Gastroesophageal sphincter (tissue), 4 donors: ENCODE results near the gene SSTR3. TPM values are rescaled to one million over a fixed set of nuclear protein-coding genes. Genes with fewer than 3 reads are reported as not detected.

Experiments used
- ATAC-seq: fragments of 150-250 bp; one replicate; pipeline ENCODE4 v1.9.1; 2016; ENCODE audit warnings: mild to moderate bottlenecking, moderate library complexity
- H3K27ac ChIP-seq, 4 donors: fragments of 200-600 bp; sonication (generic) in 3 of 4; 1 replicate in 3 of 4; 2 replicates in 1 of 4; pipeline ENCODE4 v1.5.1; 2016 to 2019
- H3K27me3 ChIP-seq: fragments of 200-600 bp; sonication (generic); one replicate; pipeline ENCODE4 v1.5.1; 2019
- H3K36me3 ChIP-seq, 2 donors: fragments of 200-600 bp; sonication (generic); one replicate each; pipeline ENCODE4 v1.5.1; 2019; ENCODE audit warnings: control low read depth in 1 of 2
- H3K4me1 ChIP-seq, 3 donors: fragments of 200-600 bp; sonication (generic); 1 replicate in 2 of 3; 2 replicates in 1 of 3; pipeline ENCODE4 v1.5.1; 2016 to 2019; ENCODE audit warnings: control low read depth in 2 of 3
- H3K4me3 ChIP-seq, 2 donors: fragments of 200-600 bp; sonication (generic); one replicate each; pipeline ENCODE4 v1.5.1; 2019; ENCODE audit warnings: mild to moderate bottlenecking in 1 of 2, moderate library complexity in 1 of 2
- H3K9me3 ChIP-seq, 3 donors: fragments of 200-600 bp; sonication (generic); one replicate each; pipeline ENCODE4 v1.5.1; 2017 to 2019; ENCODE audit warnings: control low read depth in 2 of 3
- EP300 ChIP-seq: sonication (generic); formaldehyde crosslinking; IDR thresholded peaks from one replicate; pipeline ENCODE4 v1.6.1; 2017; ENCODE audit warnings: antibody characterized with exemption, mild to moderate bottlenecking
- POLR2A ChIP-seq, 2 donors: fragments of 450-650 bp; IDR thresholded peaks; one replicate each; pipeline ENCODE4 v1.6.1; 2017; ENCODE audit warnings: antibody characterized with exemption in 2 of 2, mild to moderate bottlenecking in 2 of 2, moderate library complexity in 1 of 2
- POLR2AphosphoS5 ChIP-seq: sonication (generic); formaldehyde crosslinking; IDR thresholded peaks from one replicate; pipeline ENCODE4 v1.6.1; 2017; ENCODE audit warnings: antibody characterized with exemption
- WGBS, 2 donors: methylation state at CpG; one replicate each; pipeline ENCODE4 v1.1.5; 2018; ENCODE audit warnings: low coverage in 1 of 2; 5-methylcytosine and 5-hydroxymethylcytosine counted together
- total RNA-seq, 4 donors: library from RNA; depleted of rRNA; stranded (reverse); fragments of >200 nt; gene quantifications; one replicate each; pipeline ENCODE4 v1.1.0, GENCODE V29; 2016
- TF ChIP-seq, protein P1 (sequence below), 4 experiments: fragments of 200-600 bp in 2 of 4; fragments of 450-650 bp in 2 of 4; sonication (generic) in 1 of 4; IDR thresholded peaks; one replicate each; pipeline ENCODE4 v1.5.1; 2017 to 2019; ENCODE audit warnings: antibody characterized with exemption in 4 of 4, mild to moderate bottlenecking in 2 of 4, moderate library complexity in 2 of 4

SSTR3 gene
- total RNA-seq, 4 donors from 2014 or later: not detected

DNA sequence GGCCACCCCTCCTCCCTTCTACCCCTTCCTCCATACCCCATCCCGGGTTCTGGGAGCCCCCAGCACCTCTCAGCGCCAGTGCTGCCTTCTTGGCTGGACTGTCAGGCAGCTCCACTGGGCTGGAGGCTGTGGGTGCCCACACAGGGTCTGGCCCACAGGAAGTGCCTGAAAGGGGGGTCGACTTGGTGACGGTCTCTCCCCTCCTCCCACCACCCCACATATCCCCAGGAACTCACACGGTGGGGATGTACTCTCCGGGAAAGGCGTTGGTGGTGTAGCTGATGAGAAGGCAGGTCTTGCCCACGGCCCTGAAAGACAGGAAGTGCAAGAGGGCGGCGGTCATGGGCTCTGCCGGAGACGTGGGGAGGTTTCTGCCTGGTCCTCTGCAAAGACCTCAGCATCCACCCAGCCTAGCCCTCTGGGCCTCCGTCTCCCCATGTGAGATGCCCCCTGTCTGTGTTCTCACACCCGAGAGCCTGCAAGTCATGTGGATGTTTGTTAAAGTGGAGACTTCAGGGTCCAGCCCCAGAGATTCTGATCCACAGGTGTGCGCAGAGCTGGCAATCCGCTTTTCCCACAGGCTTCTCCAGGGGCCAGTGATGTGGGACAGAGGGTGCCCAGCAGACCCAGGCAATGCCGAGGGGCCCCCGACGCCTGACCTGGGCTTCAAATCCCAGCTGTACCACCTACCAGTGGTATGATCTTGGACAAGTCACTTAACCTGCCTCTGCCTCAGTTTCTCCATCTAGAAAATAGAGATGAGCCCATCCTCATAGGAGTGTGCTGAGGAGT lies 29.3 kb upstream of the SSTR3 start:
- Histone ChIP-seq H3K27ac (no peak overlapping the region), H3K9me3 (no peaks in the 10 kb centered on the region), H3K27me3 (peaks cover 87% of the 10 kb centered on the region), H3K4me3 (no peak overlapping the region), H3K36me3 (no peaks in the 10 kb centered on the region), H3K4me1 (no peaks in the 10 kb centered on the region)
- no peak for ATAC-seq
- TF ChIP-seq, protein P1, sequence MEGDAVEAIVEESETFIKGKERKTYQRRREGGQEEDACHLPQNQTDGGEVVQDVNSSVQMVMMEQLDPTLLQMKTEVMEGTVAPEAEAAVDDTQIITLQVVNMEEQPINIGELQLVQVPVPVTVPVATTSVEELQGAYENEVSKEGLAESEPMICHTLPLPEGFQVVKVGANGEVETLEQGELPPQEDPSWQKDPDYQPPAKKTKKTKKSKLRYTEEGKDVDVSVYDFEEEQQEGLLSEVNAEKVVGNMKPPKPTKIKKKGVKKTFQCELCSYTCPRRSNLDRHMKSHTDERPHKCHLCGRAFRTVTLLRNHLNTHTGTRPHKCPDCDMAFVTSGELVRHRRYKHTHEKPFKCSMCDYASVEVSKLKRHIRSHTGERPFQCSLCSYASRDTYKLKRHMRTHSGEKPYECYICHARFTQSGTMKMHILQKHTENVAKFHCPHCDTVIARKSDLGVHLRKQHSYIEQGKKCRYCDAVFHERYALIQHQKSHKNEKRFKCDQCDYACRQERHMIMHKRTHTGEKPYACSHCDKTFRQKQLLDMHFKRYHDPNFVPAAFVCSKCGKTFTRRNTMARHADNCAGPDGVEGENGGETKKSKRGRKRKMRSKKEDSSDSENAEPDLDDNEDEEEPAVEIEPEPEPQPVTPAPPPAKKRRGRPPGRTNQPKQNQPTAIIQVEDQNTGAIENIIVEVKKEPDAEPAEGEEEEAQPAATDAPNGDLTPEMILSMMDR (IDR thresholded peaks at IDR 0.05): no peak
- WGBS, 2 donors: no CpG with 5 or more reads among the region's 19 CpGs

DNA sequence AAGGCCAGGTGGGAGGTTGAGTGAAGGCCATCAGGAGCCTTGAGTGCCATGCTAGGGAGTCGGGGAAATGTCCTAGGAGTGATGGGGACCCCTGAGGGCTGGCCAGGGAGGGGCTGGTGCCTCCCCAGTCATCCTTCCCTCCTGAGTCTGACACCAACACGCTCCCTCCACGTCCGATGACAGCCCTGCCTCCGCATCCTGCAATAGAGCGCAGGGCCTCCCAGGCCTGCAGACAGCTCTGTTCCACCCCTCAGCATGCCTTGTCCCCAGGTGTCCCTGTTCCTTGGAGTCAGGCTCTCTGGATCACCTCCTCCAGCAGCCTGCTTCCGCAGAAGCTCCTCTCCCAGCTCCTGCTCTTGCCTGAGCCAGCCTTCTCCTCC lies 28.7 kb upstream of the SSTR3 start:
- Histone ChIP-seq H3K27ac (no peak overlapping the region), H3K27me3 (peaks cover 94% of the 10 kb centered on the region), H3K9me3 (no peaks in the 10 kb centered on the region), H3K36me3 (no peaks in the 10 kb centered on the region), H3K4me3 (no peak overlapping the region), H3K4me1 (no peaks in the 10 kb centered on the region)
- WGBS, 2 donors: 67 to 84% methylated on average over 3 to 7 of the region's 7 CpGs
- TF ChIP-seq POLR2AphosphoS5 (no peak), POLR2A (IDR thresholded peaks at IDR 0.05) (no peak), EP300 (no peak)
- TF ChIP-seq, protein P1 (IDR thresholded peaks at IDR 0.05): no peak
- no peak for ATAC-seq

DNA sequence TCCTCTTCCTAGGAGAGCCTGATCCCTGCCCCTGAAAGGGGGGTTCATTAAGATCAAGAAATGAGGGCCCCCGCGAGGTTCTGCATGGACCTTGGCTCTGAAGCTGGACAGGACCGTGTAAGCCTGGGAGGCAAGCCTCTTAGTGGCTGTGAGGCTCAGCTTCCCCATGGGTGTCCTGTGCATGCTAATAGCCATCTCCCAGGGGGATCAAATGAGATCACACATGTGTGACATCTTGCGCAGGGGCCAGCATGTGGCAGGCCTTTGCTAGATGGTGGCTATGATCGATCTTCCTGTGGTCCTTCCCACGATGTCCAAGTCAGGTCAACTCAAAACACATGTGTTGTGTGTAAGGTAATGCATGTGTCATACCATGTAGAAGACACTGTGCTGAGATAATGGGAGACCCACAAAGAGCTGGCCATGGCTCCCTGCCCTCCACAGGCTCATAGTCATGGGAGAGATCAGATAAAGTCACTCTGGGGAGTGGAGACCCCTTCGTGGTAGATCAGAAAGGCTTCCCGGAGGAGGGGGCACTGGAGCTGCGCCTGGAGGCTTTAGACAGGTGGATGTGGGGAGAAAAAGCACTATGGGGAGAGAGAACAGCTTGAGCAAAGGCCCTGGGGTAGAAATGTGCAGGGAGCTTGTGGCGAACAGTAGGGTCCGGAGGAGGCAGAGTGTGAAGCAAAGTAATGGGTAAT lies 28.1 kb upstream of the SSTR3 start:
- no peak overlapping the region for H3K4me3 ChIP-seq
- no peaks in the 10 kb centered on the region for H3K4me1 ChIP-seq
- H3K36me3 ChIP-seq: no peaks in the 10 kb centered on the region
- H3K9me3 ChIP-seq: no peaks in the 10 kb centered on the region
- 90 to 94% methylated on average over 2 to 5 of the region's 11 CpGs for WGBS, 2 donors
- no peak overlapping the region for H3K27ac ChIP-seq
- TF ChIP-seq POLR2AphosphoS5 (no peak), EP300 (no peak), POLR2A (IDR thresholded peaks at IDR 0.05) (no peak)
- TF ChIP-seq, protein P1 (IDR thresholded peaks at IDR 0.05): no peak
- peaks cover 99% of the 10 kb centered on the region for H3K27me3 ChIP-seq
- ATAC-seq: no peak

DNA sequence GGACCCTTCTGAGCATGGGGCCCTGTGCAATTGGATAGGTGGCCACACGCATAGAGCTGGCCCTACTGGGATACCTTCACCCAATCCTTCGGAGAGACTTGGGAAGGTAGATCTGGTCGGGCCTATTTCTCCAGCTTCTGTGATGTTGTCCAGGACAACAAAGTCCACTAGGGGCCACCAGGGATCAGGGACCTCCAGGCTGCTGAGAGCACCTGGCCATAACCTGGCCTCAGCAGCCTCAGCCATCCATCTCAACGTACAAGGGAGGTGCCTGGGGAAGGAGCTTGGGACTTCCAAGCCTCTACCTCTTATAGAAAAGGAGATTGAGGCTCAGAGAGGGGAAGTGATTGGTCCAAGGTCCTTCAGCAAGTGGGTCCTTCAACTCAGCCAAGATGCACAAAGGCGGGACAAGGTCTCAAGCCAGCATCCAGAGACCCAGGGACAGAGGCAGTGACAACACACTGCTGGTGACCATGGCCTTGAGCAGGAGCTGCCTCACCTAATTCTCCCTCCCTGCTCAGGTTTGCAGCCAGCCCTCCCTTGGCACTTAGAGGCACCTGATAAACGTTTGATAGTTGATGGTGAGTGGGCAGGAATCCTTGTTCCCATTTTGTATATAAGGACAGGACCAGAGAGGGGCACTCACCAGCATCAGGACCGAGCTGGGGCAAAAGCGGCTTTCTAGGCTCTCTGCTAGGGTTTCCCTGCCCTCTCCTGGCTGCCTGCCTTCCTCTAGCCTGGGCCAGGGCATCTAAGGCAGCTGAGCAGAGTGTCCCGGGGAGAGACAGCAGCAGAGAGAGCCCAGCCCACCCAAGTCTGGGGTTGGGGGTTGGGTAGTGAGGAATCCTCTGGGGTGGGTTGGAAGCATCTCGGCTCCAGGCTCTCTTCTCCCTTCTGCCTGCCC lies 27.3 kb upstream of the SSTR3 start:
- ATAC-seq: no peak
- WGBS, 2 donors: 71 to 100% methylated on average over 1 to 4 of the region's 10 CpGs
- Histone ChIP-seq H3K9me3 (no peaks in the 10 kb centered on the region), H3K27me3 (peaks cover 100% of the 10 kb centered on the region), H3K4me3 (no peak overlapping the region), H3K27ac (no peak overlapping the region), H3K36me3 (no peaks in the 10 kb centered on the region), H3K4me1 (no peaks in the 10 kb centered on the region)
- no peak for TF ChIP-seq EP300
